Hindlimb muscle (tissue), 1 donor: Measurements from ENCODE around the gene ADCY1. TPM values are rescaled to one million over a fixed set of nuclear protein-coding genes. Genes with fewer than 3 reads are reported as not detected.
"Not testable (repeated sequence)": the region's sequence is repeated elsewhere in the genome, so short reads cannot be mapped to it uniquely, and the experiment has no call there.

Experiments
- DNase-seq: peaks from one replicate; pipeline ENCODE4 v3.0.0-alpha.2; 2013
- polyA plus RNA-seq: library from polyadenylated mRNA; unstranded; fragments of 120-200 nt; gene quantifications from one replicate; pipeline ENCODE4 v1.2.1, GENCODE V29; 2013; ENCODE audit not compliant: insufficient read length

The ADCY1 gene
- polyA plus RNA-seq, 1 donor, result 12.0 TPM

DNA sequence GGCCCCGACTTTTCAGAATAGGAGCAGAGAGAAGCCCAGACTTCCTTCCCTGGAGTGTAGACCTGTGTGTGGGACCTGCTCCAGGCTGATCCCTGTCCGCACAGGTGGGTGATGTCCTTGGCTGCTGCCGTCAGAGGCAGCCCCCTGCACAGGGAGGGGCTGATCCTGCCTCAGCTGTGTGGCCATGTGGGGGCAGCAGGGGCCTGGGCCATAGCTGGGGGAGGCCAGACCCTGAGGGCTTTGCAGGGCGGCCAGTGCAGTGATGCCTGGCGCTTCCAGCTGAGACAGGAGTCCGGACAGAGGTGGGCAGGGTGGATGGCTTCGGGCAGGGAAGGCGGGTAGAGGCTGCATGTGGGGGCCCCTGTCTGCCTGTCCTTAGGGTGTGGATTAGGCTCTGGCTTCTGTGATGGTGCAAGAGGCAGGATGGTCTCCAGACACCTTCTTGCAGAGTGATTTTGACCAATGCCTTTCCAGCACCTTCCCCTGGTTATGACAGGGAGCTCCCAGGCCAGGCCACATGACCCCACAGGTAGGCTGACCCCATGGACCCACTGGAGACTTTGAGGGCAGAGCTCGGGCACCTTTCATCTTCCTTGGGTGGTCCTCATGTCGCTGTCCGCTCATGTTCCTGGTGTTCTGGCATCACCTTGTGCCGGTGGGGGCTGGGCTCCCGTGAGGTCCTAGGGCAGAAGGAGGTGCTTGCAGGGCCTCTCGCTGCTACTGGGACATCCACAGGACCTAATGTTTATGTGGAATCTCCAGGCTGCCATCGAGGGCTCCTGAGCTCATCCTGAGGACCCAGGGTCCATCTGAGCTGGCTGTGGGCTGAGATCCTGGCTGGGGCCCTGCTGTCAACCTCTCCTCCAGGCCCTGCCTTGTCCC is 141.5 kb downstream of the ADCY1 start:
- DNase-seq, result no peak

DNA sequence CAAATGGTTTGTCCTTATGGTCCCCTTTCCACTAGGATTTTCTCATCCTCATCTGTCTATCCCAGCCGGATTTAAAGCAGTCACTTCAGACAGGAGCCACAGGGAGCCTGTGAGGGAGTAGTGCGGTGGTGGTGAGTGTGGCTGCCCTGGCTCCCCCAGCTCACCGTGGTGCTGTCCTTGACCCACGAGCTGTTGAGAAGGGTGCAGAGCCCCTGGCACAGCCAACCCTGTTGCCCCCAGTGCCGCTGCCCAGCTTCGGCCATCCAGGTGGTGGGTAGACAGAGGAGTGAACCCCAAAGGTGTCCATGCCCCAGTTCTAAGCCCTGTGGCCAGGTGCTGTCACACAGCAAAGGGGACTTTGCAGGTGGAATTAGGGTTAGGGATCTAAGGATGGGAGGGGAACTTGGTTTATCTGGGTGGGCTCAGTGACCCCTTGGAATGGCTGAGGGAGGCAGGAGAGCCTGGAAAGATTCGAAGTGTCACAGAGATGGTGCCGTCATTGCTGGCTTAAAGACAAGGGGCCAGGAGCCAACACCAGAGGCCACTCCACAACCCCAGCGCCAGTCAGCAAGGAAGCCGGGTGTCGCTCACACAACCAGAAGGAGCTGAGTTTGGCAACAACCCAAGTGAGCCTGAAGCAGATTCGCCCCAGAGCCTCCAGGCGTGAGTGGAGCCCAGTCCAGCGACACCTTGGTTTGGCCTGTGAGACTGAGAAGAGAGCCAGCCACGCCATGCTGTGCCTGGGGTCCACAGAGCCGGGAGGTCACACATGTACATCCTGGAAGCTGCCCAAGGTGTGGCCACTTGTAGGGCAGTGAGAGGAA is 142.4 kb downstream of the ADCY1 start:
- no peak for DNase-seq

DNA sequence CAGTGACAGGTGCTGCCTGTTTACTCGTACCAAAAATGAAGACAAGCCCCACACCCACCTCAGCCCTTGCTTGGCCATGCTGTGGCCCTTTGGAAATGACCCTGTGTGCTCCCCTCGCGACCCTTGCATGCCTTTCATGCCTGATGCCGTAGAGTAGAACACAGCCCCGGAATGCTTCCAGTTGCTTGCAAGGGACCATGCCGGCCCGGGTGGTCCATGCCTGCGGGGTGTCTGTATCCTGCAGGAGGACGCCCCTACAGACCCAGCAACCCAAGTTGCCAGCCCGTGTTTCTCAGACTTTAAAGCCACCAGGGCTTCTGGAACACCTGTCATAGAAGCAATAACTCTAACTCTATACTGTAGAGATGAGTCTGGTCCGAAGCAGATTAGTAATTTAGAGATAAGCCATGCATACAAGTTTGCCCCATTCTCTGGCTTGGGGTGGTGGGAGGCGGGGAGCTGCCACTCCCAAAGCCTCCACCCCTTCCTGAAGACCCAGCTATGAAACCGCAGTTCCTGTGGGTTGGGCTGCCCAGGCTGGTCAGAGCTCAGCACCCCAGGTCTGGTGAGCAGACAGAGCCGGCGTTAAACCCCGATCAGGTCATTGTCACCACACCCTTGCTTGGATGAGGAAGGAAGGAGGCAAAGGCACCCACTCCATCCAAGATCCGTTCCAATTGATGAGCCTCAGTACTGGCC is 143.5 kb downstream of the ADCY1 start:
- no peak for DNase-seq

DNA sequence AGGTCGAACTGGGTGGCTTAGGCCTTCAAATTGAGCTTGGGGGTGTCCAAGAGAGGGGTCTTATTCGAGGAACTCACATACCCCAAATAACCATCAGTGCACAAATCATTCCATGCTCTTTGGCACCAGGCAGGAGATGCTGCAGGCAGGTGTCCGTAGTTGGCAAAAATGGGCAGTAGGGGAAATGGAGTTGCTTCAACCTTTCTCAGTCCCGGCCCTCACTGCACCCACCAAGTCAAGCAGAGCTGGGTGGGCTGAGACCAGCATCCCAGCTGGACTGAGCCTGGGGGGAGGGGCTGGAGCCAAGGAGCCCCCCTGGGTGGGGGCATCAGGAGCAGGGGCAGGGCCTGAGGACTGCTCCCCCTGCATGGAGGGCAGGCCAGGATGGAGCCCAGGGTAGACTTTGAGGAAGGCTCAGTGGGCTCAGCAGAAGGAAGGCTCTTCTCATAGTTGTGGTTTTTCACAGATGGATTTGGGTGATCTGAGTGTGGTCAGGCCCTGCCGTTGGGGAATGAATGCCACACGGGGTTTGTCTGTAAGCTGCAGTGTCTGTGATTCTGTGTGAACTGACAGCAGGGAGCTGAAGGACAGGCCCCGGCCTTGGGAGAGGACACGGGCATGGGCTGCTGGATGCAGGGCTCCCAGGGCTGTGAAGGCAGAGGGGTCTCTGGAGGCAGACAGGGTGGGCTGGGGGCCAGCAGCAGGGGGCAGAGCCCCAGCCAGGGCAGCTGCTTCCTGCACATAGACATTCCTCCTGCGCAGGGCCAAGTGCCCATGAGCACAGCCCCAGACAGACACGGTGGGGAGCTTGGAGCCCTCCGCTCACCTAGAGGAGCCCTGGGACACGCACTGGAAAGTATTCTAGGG is 144.5 kb downstream of the ADCY1 start:
- no peak for DNase-seq

DNA sequence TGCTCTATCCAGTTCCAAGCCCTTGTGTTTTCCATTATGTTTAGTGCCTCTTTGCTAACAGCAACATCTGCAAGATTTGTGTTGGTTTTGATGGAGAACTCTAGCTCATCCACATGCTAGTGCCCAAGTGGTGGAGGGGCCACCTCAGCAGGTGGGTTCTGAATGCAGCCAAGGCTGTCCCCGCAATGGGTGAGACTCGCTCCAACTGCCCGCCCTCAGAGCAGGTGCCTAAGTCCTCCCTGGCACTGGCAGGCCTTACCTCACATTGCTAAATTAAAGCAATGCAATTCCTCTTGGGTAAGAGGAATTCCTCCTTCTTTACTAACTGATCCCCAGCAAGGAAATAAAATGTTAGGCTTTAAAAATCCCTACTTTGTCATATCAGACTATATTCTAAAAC is 146.8 kb downstream of the ADCY1 start:
- DNase-seq, result no peak

DNA sequence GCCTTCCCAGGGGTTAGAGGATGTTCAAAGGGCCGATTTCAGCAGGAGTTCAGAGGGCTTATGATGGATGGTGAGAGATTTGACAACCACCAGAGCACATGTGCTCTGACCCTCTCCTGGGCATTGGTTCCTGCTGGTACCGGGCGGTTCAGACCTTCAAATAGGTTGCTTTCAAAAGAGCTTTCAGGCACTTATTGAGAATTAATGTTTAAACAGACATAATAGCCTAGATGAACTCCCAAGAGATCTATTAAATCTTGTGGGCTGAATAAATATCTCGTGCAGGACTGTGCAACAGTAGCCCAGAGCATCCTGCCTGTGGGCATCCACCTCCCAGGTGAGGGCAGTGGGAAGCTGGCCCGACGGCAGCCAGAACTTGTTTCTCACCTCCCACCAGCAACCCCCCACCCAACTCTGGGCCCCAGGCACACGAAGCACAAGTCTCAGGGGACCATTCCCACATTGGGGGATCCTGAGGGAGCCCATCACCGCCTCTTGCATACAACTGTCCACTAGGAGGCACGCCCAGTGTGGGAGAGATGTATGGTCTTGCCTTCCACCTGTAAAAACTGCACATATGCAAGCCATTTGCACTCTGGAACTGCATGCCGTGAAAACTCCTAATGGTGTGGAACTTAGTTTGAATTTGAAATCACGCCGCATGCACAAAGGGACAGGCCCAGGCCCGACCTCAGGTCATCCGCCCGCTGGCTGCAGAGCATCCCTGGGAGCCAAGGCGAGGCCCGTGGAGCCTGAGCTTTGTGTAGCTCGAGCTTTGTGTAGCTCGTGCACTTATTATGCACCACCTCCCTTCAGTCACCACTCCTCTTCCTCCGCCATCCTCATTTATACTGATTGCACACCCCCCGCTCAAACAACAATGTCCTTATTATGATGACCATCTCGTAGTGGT is 147.8 kb downstream of the ADCY1 start:
- DNase-seq, result no peak

DNA sequence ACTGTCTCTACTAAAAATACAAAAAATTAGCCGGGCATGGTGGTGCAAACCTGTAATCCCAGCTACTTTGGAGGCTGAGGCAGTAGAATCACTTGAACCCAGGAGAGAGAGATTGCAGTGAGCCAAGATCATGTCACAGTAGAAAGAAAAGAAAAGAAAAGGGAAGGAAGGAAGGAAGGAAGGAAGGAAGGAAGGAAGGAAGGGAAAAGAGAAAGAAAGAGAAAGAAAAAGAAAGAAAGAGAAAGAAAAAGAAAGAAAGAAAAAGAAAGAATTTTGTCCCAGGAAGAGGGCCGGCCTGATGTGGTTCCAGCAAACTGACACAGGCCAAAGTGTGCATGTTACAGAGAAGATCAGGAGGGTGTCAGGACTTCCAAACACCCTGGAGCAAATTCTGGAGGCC is 151.1 kb downstream of the ADCY1 start:
- DNase-seq, result not testable (repeated sequence)

DNA sequence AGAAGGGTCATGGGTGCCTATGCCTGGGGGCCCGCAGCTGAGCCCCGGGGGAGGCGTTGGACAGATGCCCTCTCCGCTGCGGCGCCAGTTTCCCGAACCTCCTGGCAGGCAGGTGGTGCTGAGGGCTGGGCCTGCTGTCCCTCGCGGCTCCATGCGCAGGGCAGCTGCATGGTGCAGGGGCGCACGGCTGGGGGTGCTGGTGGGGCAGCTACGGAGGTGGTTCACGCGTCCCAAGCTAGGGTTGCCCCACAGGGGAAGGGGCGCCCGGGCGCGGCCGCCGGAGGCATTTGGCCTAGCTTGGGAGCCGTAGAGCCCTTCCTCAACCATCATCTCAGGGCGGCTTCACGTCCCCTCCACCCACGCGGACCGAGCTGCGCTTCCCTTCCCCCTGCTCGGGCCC is 152.7 kb downstream of the ADCY1 start:
- DNase-seq, result no peak

DNA sequence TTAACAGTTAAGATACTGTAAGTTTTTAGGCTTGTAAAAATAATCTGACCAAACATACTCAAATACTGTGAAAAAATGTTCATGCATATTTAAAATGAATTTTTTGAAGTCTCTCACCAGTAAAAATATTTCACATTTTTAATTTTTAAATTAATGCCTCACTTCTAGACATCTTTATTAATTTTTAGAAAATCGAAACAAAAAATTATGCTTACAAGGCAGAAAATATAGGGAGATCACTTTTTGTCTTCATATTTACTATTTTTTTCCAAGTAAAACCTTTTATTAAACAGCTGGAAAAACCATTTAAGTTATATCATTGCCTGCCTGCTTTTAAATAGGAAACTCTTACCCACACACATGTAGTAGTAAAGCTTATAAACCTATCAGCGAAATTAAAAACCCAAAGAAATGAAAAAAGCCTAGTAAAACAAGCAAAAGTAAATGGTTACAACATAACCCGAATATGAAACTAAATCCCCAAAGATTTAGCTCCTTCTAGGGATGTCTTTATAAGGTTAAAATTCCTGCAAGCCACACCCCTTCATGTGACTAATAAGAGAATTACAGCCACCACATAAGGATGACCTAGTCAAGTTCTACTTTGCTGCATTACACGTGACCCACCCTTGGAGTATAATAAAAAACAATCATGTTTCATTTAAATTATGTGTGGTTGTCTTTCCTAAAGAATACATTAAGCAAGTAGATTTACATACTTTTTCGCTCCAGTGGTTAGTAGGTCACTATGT is 157.7 kb downstream of the ADCY1 start:
- DNase-seq, result not testable (repeated sequence)

DNA sequence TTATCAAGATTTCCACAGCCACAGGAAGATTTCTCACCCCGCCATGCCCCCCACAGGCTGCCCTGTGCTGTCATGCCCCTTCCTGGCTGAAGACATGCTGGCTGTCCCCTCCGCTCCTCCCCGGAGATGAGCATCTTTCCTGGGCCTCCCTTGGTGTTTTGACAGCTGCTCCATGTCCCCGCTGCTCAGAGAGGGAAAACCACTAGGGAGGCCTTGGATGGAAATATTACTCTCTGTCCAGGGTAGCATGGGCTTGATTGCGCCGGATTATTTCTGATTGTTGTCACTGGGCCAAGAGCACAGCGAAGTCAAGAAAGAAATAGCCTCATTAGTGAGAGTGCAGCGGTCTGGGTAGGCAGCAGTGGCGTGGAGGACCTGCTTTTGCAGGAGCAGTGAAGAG is 164.8 kb downstream of the ADCY1 start:
- DNase-seq, result not testable (repeated sequence)

DNA sequence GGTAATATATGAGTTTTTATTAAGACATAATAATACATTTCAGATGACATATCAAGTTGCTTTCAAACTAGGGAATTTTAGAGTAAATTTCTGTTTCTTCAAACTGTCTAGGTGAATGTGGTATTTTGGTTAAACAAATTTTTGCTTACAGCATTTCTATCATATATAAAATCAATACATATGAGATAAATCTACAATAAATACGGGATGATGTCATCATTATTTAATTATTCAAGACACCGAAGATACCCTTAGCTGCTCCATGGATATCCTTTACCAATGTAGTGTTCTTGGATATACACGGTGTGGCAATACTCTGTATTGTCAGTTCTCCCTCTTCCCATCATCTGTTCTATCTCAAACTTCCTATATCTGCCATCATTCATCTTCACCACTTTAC is 166.4 kb downstream of the ADCY1 start:
- not testable (repeated sequence) for DNase-seq

DNA sequence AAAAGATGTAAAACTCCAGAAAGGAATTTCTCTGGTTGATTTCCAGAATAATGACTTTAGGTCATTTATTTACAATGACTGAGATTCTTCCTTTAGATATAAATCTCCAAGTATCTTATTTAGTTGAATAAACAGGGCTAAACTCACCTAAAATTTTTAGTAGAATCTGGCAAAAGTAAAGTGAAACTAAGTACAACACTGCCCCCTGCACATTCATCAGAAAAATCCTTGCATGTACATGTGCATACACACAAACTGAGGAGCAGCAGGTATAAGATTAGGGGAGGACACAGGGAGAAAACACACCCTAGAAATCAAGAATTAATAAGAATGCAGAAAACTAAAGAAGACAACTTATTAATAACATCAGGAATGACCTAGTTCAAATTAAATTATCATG is 174.8 kb downstream of the ADCY1 start:
- not testable (repeated sequence) for DNase-seq

DNA sequence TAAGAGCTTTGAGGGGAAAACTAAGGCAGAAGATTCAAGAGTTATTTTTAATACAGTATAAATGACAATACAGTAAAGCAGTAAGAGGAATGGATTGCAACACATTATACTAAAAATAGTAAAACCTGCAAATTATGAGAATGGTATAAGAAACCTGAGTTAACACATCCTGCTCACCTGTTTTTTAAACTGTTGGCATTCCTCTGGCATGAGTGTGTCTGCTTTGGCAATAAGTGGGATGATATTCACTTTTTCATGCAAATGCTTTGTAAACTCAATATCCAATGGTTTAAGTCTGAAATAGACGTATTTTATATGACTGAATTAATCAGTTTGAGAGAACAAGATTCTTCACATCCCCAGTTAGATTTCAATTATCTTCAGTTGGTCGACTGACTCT is 177.2 kb downstream of the ADCY1 start:
- not testable (repeated sequence) for DNase-seq

DNA sequence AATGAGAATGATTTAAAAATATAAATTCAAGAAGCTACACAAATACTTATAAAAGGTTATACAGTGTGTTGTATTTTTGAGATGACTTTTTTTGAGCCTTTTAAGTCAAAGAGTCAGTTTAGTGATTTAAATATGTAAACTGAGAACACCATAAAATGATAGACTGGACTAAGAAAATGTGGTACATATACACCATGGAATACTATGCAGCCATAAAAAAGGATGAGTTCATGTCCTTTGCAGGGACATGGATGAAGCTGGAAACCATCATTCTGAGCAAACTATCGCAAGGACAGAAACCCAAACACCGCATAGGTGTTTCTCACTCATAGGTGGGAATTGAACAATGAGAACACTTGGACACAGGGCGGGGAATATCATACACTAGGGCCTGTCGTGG is 182.2 kb downstream of the ADCY1 start:
- DNase-seq, result not testable (repeated sequence)

DNA sequence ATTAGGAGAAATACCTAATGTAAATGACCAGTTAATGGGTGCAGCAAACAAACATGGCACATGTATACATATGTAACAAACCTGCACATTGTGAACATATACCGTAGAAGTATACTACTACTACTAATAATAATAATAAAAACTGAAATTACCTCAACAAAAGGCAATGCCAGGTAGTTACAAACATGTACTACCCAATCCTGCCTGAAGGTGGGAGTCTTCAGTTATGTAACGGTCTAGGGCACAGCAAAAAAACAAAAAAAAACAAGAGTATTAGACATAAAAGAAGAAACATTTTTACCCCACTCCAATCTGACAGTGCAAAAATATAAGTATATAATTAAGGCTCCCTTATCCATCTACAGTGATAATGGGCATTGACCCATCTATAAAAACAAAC is 182.6 kb downstream of the ADCY1 start:
- DNase-seq, result not testable (repeated sequence)

DNA sequence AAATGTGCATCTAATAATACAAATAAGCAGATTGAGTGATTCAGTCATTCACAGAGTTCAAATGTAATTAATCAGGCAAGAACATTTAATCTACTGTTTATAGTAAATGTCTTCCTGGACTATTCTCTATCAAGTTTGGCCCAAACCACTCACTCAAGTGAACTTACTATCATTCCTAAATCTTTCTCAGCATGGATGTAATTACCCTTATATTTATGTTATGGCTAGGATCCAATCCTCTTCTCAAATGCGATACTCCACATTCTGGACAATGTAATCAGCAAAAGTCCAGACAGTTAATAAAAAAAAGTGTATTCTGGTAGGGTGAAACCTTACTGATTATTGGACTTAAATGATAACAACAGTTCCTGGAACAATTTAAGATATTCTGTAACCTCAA is 185.3 kb downstream of the ADCY1 start:
- not testable (repeated sequence) for DNase-seq

DNA sequence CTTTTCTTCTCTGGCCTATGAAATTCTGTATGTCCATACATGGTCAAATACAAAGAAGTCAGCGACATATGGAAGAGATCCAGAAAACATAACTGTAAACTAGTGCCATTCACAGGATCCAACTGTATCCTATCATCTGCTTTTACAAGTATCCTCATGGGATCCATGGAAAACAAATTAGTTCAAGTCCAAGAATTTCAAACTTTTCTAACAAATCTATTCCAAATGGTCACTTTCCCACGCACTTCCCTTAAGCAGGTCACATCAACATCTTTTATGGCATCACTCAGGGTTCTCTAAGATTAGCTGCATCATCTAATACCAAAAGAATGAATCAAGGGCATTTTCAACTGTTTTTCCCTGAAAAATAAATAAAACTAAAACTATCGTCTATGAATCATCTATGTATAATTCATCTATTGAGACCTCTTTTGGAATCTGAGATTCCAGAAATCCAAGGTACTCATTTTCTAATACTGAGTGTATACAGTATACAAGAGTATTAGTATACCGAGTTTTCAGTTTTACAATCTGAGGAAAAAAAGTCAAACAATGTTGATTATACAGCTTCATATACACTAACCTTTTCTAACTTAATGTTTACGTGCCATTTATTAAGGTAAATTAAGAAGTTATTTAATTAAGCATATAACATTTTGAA is 187.5 kb downstream of the ADCY1 start:
- not testable (repeated sequence) for DNase-seq

DNA sequence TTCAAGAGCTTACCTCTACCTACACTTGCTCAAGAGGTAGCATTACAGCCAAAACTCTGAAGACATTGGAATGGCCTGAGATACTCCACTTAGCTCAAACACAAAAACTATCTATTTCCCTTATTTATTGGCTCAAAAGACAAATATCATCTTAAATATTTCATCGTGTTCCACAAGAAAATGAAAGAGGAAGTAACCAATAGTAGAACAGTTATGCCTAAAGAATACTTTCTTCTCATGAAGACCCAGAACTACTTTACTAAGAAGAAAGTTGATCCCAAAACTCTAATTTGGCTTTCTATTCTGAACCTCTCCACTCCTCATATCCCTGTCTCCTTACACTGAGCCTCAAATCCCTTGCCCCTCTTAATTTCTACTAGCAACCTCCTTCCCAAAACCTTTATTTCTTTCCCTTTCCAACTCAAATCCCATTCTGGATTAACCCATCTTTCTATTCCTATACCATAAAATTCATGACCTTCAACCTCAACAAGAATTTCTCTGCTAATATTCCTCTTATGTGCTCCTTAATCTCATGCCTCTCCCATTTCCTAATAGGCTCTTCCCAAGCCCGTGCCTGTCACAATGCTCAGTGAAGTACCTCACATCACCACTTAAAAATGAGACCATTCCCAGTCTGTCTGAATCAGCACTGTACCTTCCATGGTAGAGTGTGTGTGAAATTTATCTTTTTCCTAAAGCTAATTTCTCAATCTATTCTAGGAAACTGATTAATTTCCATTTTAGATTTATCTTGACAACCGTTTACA is 188.2 kb downstream of the ADCY1 start:
- not testable (repeated sequence) for DNase-seq
